Testis (tissue), 2 donors: ENCODE measurements around the gene TGFBR2.

Source experiments
- POLR2A ChIP-seq: fragments of 450-650 bp; IDR thresholded peaks from one replicate; pipeline ENCODE4 v1.6.1; 2017; ENCODE audit warnings: antibody characterized with exemption, mild to moderate bottlenecking, moderate library complexity
- TF ChIP-seq, protein P1 (sequence below), 3 experiments: fragments of 450-650 bp in 2 of 3; fragments of 200-600 bp in 1 of 3; sonication (generic) in 1 of 3; IDR thresholded peaks; one replicate each; pipeline ENCODE4 v1.5.1; 2016 to 2019; ENCODE audit warnings: antibody characterized with exemption in 3 of 3, mild to moderate bottlenecking in 2 of 3, moderate library complexity in 1 of 3

DNA sequence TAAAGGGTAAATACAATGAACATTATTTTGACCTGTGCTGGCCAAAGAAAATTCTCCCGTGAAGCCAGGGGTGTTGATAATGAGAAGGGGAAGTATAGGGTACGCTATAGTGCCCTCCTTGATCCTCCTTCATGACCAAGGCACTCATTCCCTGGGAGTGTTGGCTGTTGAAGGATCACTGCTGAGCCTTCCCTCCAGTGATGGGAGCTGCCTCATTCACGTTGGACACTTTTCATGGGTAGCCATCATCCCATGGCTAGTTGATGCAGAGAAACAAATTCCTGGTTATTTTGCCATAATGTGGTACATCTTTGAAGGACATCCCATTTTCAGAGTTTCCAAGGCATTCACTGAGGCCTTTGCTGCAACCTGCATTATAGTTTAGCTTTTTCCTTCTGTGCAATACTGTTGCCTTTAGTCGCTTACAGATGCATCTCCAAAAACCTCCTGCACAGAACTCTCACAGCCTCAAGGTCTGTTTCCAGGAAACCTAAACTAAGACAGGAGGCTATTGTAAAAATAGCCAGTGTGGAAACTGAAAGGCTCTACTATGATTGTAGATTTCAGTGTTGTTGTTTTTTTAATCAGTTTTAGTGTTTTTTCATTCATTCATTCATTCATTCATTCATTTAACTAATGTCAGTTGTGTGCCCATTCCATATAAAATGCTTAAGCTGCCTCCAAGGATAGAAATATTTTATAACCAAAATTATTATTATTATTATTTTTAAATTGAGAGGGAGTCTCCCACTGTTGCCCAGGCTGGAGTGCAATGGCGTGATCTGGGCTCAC, 40.8 kb downstream of the TGFBR2 start:
- TF ChIP-seq, protein P1, sequence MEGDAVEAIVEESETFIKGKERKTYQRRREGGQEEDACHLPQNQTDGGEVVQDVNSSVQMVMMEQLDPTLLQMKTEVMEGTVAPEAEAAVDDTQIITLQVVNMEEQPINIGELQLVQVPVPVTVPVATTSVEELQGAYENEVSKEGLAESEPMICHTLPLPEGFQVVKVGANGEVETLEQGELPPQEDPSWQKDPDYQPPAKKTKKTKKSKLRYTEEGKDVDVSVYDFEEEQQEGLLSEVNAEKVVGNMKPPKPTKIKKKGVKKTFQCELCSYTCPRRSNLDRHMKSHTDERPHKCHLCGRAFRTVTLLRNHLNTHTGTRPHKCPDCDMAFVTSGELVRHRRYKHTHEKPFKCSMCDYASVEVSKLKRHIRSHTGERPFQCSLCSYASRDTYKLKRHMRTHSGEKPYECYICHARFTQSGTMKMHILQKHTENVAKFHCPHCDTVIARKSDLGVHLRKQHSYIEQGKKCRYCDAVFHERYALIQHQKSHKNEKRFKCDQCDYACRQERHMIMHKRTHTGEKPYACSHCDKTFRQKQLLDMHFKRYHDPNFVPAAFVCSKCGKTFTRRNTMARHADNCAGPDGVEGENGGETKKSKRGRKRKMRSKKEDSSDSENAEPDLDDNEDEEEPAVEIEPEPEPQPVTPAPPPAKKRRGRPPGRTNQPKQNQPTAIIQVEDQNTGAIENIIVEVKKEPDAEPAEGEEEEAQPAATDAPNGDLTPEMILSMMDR (IDR thresholded peaks at IDR 0.05) = no peak
- TF ChIP-seq POLR2A = no peak
